ENCODE results near the gene SNTG2. TPM values are rescaled to one million over a fixed set of nuclear protein-coding genes. Genes with fewer than 3 reads are reported as not detected.

The SNTG2 gene
- total RNA-seq, 4 donors from 2014 or later, result 1.9 to 14.0 (median 6.7) TPM

DNA sequence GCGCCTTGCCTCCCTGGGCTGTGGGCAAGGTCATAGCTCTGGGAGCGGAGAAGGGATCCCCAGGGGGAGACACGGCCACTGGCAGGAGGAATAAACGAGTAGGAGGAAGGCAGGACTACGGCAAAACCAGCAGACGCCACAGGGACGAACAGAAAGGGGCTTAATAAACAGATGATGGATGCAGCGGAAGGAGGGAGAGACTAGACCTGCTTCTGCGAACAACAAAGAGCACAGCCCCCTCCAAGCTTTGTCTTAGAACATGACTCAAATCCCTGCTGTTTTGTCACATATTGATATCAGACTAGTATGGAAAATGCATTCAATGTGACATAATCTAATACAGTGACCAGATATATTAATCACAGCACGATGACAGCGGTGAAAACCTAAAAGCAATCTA is 306.7 kb downstream of the SNTG2 start:
- TF ChIP-seq, protein P1, sequence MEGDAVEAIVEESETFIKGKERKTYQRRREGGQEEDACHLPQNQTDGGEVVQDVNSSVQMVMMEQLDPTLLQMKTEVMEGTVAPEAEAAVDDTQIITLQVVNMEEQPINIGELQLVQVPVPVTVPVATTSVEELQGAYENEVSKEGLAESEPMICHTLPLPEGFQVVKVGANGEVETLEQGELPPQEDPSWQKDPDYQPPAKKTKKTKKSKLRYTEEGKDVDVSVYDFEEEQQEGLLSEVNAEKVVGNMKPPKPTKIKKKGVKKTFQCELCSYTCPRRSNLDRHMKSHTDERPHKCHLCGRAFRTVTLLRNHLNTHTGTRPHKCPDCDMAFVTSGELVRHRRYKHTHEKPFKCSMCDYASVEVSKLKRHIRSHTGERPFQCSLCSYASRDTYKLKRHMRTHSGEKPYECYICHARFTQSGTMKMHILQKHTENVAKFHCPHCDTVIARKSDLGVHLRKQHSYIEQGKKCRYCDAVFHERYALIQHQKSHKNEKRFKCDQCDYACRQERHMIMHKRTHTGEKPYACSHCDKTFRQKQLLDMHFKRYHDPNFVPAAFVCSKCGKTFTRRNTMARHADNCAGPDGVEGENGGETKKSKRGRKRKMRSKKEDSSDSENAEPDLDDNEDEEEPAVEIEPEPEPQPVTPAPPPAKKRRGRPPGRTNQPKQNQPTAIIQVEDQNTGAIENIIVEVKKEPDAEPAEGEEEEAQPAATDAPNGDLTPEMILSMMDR (IDR thresholded peaks at IDR 0.05), result no peak
- ATAC-seq (ENCODE audit: low FRiP score), result no peak

DNA sequence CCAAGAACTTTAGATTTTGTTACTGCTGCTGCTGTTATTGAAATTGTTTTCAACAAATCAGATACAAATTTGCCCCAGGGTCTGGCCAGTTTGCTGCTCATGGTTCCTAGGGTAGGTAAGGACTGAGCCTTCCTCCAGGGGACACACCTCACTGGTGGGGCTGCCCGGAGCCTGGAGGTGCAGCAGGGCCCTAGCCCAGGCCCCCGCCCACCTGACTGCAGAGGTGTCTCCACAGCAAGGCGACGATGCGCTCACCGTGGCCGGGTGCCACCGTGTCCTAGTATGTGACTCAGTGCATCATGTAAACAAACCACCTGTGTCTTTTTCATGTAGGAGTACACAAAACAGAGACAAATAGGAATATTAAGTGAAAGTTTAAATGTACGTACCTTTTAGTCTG is 309.1 kb downstream of the SNTG2 start:
- TF ChIP-seq, protein P1 (IDR thresholded peaks at IDR 0.05), result no peak
- no peak for DNase-seq (ENCODE audit: low spot score)
- ATAC-seq (ENCODE audit: low FRiP score), result no peak

More for the DNA sequence above, 306.7 kb downstream of the SNTG2 start:
- no peak for DNase-seq (ENCODE audit: low spot score)

DNA sequence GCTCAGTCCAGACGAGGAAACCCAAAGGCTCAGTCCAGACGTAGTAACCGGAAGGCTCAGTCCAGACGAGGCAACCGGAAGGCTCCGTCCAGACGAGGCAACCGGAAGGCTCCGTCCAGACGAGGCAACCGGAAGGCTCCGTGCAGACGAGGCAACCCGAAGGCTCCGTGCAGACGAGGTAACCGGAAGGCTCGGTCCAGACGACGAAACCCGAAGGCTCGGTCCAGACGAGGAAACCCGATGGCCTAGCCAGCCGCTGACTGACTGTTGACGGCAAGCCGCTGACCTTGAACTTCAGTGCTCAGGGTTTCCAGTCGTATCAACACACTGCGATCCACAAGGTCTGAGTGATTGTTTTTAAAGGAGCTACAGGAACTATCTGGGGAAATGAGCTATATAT is 312.0 kb downstream of the SNTG2 start:
- DNase-seq (ENCODE audit: low spot score) (no peak), ATAC-seq (ENCODE audit: low FRiP score) (no peak)
- TF ChIP-seq, protein P1 (IDR thresholded peaks at IDR 0.05), result no peak

DNA sequence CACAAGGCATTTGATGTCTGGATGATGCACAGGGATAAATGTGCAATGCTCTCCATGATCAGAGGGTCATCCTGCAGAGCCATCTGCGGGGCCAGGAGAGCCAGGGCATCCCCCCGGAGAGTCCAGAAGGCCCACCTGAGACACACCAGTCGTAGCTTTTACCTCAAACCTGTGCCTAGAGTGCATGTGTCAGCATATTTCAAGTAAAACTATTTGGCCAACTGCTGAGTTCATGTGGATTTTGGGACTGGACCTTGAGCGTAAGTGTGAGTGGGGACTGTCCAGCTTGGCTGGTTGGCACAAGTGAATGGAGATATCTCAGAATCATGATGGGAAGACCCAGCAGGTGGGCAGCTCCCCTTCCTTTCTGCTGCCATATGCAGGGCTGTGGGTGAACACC is 314.8 kb downstream of the SNTG2 start:
- ATAC-seq (ENCODE audit: low FRiP score) (no peak), DNase-seq (ENCODE audit: low spot score) (no peak)
- TF ChIP-seq, protein P1 (IDR thresholded peaks at IDR 0.05), result no peak

DNA sequence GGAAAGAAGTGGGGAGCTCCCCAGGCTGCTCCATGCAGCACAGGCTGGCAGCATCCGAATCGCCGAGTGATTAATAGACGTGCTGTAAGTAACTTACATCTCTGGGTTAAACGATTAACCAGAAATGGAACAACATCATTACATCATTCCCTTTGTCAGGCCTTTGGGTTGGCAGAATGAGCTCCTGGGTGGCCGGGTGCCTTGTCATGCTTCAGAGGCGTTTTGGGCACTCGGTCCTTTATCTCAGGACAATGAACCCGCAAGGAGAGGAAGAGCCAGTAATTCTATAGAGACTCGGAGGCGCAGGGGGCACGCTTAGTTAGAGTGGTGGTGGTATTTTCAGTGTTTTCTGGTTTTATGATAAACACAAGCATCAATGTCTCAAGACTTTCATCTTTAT is 315.7 kb downstream of the SNTG2 start:
- DNase-seq (ENCODE audit: low spot score) (no peak), ATAC-seq (ENCODE audit: low FRiP score) (no peak)
- TF ChIP-seq, protein P1 (IDR thresholded peaks at IDR 0.05), result no peak

DNA sequence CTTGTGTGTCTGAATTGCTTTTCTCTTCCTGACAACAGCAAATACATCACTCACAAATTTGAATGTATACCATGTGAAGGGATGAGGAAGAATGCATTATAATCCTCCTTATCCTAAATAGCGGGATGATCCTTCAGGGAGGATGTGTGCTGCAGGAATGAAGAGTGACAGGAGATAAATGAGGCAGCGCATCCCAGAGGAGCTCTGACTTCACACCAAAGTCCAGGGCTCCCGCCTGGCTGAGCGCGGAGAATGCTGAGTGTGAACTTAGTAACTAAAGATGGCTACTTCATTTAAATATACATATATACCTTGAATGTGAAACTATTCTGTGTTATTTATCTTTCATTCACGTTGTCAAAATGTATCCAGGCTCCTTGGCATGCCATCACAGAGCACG is 317.4 kb downstream of the SNTG2 start:
- DNase-seq (ENCODE audit: low spot score) (no peak), ATAC-seq (ENCODE audit: low FRiP score) (no peak)
- TF ChIP-seq, protein P1 (IDR thresholded peaks at IDR 0.05), result no peak

DNA sequence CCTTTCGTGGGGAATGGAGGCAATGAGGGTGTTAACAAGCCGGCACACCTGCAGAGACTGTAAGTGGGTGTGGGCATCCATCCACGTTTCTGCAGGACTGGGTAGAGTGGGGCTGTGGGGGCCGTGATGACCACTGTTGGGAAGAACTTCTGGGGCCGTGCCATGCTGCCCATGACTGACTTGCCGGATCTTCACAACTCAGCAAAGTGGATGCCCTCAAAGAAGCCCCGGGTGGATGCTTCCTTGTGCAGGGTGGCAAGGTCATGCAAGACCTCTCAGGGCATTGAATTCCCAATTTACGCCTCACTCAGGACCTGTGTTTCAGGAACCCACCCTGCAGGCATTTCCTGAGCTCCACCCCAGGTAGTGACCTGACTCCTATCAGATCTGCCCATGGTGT is 319.2 kb downstream of the SNTG2 start:
- TF ChIP-seq, protein P1 (IDR thresholded peaks at IDR 0.05), result no peak
- ATAC-seq (ENCODE audit: low FRiP score) (no peak), DNase-seq (ENCODE audit: low spot score) (no peak)

Data from omental fat pad (tissue), 4 donors.